ENCODE data around the gene RXFP2.

GRCh38 chr13:31818236-31818635 is 78.9 kb downstream of the RXFP2 start:
- no peak for TF ChIP-seq CTCF (IDR thresholded peaks at IDR 0.05; ENCODE audit: low read length)
- TF ChIP-seq EZH2 (optimal IDR thresholded peaks at IDR 0.05; ENCODE audit: low read depth, low read length), result no peak
- no peak for TF ChIP-seq EZH2phosphoT487 (IDR thresholded peaks at IDR 0.05; ENCODE audit: low read length)

Measured in MM.1S (cell line).